GM12891 (cell line): Measurements from ENCODE around the gene TDRD1.

ENCODE experiments used
- DNase-seq: peaks from one replicate; pipeline ENCODE4 v3.0.0; 2011; ENCODE audit warnings: low spot score; ENCODE audit not compliant: insufficient read length
- FAIRE-seq: peaks from 2 replicates; lab custom pipeline; 2011; peaks lifted over from hg19 to GRCh38; lab: Jason Lieb, UNC
- PAX5 ChIP-seq: IDR thresholded peaks from 2 replicates; pipeline ENCODE4 v1.6.1; 2011; ENCODE audit warnings: low read length, moderate library complexity, mild to moderate bottlenecking; ENCODE audit not compliant: insufficient read depth, severe bottlenecking
- POLR2A ChIP-seq: IDR thresholded peaks from 2 replicates; pipeline ENCODE4 v1.6.1; 2011; ENCODE audit warnings: low read depth, low read length, control low read depth
- POLR2AphosphoS5 ChIP-seq: IDR thresholded peaks from 2 replicates; pipeline ENCODE4 v1.6.1; 2011; ENCODE audit warnings: low read depth, low read length, control low read depth
- POU2F2 ChIP-seq: IDR thresholded peaks from 2 replicates; pipeline ENCODE4 v1.6.1; 2011; ENCODE audit warnings: low read depth, mild to moderate bottlenecking, control low read depth, low read length, moderate library complexity
- SPI1 ChIP-seq: IDR thresholded peaks from 2 replicates; pipeline ENCODE4 v1.6.1; 2011; ENCODE audit warnings: low read depth, low read length, control low read depth
- TAF1 ChIP-seq: IDR thresholded peaks from 2 replicates; pipeline ENCODE4 v1.6.1; 2011; ENCODE audit warnings: low read depth, low read length, control low read depth

TDRD1 gene

GRCh38 chr10:114157912-114158311 is 21.2 kb upstream of the TDRD1 start:
- TF ChIP-seq POU2F2 (no peak), POLR2A (no peak), PAX5 (no peak), TAF1 (no peak), POLR2AphosphoS5 (no peak), SPI1 (no peak)
- no peak for FAIRE-seq
- no peak for DNase-seq

- TF ChIP-seq TAF1: no peak
- TF ChIP-seq POU2F2: no peak
- no peak for TF ChIP-seq PAX5
- no peak for TF ChIP-seq SPI1
- no peak for TF ChIP-seq POLR2A
- TF ChIP-seq POLR2AphosphoS5: no peak
- FAIRE-seq (no peak), DNase-seq (no peak)
Measured at GRCh38 chr10:114163062-114163461, 16.1 kb upstream of the TDRD1 start.

GRCh38 chr10:114166043-114166442 is 13.1 kb upstream of the TDRD1 start:
- no peak for TF ChIP-seq POLR2A
- no peak for TF ChIP-seq POU2F2
- TF ChIP-seq POLR2AphosphoS5: no peak
- no peak for TF ChIP-seq PAX5
- no peak for TF ChIP-seq TAF1
- TF ChIP-seq SPI1: no peak
- DNase-seq (no peak), FAIRE-seq (no peak)

GRCh38 chr10:114166494-114166893 is 12.7 kb upstream of the TDRD1 start:
- no peak for DNase-seq
- TF ChIP-seq PAX5: no peak
- TF ChIP-seq POLR2A: no peak
- TF ChIP-seq POU2F2: no peak
- TF ChIP-seq TAF1: no peak
- no peak for TF ChIP-seq SPI1
- TF ChIP-seq POLR2AphosphoS5: no peak
- FAIRE-seq: no peak

- no peak for TF ChIP-seq POU2F2
- TF ChIP-seq POLR2AphosphoS5: no peak
- TF ChIP-seq POLR2A: no peak
- no peak for TF ChIP-seq SPI1
- FAIRE-seq (no peak), DNase-seq (no peak)
Measured at GRCh38 chr10:114167985-114168384, 11.2 kb upstream of the TDRD1 start.

- FAIRE-seq (peak; percentile 74), DNase-seq (no peak)
- TF ChIP-seq PAX5 (no peak), POU2F2 (no peak), TAF1 (no peak), POLR2A (no peak)
Measured at GRCh38 chr10:114168450-114169009, 10.6 kb upstream of the TDRD1 start.

GRCh38 chr10:114172216-114172615 is 6.9 kb upstream of the TDRD1 start:
- DNase-seq: no peak
- peak; percentile 31 for FAIRE-seq
- TF ChIP-seq TAF1: no peak
- no peak for TF ChIP-seq POLR2A
- no peak for TF ChIP-seq SPI1
- TF ChIP-seq POLR2AphosphoS5: no peak
- no peak for TF ChIP-seq POU2F2
- no peak for TF ChIP-seq PAX5

GRCh38 chr10:114172776-114173602 is 6.2 kb upstream of the TDRD1 start:
- TF ChIP-seq PAX5 (no peak), POLR2A (no peak), SPI1 (no peak)
- peak; percentile 47 for FAIRE-seq
- no peak for DNase-seq

GRCh38 chr10:114173603-114173920 is 5.6 kb upstream of the TDRD1 start:
- DNase-seq: no peak
- TF ChIP-seq PAX5 (no peak), SPI1 (no peak), POU2F2 (no peak), POLR2AphosphoS5 (no peak), TAF1 (no peak), POLR2A (no peak)
- FAIRE-seq: no peak
